Activated gamma-delta T cell (primary cell): ENCODE measurements around the gene PXK.

Experiments
- DNase-seq: peaks from one replicate; lab custom pipeline; 2025; lab: John Stamatoyannopoulos, UW

PXK gene

DNA sequence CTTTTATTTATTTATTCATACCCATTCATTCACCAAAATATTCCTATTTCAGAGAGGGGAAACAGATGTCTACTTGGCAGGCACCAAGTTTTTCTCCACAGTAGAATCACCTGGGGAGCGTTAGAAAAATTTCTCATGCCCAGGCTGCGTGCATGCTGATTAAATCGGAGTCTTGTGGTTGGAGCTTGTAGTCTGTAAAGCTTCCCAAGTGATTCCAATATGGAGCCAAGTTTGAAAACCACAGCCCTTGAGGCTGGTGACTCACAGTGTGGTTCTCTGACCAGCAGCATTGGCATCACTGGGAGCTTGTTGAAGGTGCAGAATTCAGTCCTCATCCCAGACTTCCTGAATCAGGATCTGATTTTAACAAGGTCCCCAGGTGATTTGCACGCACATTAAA lies 51.2 kb downstream of the PXK start:
- no peak for DNase-seq

DNA sequence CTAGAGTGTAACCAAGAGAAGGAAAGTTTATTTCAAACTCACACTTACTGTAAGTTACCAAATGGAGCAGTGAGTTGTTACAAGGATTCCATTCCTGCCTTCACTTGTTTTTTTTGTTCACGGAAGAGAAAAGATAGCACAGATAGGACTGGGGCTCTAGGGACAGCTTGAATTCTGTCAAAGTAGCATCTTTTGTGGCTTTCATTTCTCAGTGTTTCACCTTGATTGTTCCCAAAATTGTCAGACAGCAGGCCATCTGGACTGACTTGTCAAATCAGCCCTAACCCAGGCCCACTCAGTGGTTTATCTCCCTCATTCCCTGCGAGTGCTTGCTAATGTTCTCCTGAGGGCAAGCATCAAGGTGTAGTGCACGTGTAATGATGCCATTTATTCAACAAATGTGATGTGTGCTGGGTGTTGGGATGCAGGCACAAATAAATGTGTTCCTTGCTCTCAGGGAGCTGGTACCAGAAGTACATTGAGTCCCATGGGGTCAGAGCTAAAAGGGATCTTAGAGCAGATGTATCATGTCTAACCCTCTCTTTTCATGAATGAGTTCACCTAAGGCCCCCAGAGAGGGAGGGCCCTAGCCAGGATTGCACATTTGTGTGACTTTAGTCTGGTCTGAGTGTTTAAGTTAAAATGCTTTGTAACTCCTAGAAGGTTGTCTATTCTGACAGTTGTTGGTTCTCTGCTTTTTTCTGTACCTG lies 51.8 kb downstream of the PXK start:
- no peak for DNase-seq

DNA sequence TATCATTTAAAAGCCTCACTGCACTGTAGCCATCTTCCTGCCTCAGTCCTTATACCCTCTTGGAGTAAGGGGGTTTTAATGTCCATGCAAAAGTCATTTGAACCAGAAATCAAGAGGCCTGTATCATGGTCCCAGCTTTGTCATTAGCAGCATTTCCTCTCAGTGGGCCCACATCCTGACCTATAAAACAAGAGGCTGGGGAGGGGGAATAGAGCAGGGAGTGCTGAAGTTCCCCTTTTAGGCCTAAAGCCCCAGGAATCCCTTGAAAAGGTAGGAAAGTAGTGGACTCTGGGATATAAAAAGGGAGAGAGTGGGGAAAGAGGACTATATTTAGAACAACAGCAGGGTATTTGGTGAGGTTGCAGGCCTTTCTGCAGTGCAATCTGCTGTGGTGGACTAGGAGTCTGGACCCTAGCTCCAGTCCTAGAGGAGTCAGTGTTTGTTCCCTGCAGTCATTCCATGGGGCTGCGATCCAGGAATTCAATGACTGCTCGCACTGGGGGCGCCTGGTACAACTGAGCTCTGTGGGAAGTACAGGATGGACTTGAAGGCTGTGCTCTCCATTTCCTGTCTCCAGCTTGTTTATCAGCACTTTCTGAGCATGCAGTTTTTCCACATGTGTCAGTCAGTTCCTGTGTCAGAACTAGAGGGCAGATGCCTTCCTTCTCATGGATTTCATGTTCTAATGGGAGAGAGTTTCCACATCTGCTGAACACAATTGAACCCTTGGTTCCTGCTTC lies 54.1 kb downstream of the PXK start:
- DNase-seq: no peak

DNA sequence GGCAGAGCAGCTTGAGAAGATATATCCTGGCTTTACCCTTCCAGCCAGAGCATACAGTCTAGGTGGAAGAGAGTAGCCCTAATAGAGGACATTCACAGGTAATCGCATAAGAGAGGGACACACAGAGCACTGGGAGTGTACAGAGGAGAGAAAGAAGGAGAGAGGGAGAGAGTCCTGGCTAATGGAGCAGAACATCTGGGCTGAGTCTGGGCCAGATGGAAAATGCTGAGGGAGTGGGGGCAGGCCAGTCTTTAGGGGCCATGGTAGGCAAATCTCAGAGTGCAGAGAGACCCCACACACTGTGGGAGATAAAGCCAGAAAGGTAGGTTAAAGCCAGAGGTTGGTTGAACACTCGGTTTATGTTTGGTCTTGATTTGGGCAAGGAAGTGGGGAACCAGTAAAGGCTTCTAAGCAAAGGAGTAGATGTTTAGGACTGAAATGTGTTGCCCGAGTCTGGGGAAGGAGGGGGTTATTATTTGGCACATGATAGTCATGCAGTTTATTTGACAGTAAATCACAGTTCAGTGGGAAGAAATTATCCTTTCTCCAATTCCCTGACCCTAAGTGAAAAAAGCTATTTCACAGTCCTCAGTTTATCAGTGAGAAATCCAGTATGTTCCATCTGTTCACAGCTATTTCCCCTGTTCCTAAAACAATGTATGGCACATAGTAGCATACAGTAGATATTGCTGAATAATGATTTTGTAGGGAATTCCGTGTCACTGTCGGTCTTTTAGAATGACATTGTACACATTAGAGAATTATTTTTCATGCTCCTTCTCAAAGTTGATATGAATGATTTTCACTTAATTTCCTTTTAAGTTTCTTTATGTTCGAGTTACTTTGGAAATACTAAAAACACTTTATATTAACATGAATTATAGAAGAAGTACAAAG lies 55.2 kb downstream of the PXK start:
- no peak for DNase-seq

DNA sequence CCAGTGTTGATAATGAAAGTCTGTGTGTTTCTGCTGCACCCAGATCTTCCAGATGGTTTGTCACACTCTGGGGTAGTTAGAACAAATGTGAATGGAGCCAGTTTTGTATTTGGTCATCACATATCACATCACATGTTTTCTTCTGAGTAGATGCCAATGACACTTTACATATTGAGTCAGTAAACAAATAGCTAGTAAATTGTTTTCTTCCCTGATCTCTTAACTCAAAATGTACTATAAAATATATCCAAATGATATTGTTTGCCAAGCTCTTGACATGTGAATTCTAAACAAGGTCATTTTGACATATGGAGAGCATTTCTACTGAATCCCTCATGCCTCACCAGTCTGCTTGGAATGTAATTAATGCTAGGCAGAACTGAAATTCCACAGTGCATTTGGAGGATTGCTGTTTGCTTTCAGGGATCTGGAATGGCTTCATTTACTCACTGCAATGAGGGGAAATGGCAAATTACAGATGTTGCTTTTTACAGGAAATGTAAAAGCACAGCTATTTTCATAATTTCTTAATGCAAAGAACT lies 55.9 kb downstream of the PXK start:
- DNase-seq: no peak

DNA sequence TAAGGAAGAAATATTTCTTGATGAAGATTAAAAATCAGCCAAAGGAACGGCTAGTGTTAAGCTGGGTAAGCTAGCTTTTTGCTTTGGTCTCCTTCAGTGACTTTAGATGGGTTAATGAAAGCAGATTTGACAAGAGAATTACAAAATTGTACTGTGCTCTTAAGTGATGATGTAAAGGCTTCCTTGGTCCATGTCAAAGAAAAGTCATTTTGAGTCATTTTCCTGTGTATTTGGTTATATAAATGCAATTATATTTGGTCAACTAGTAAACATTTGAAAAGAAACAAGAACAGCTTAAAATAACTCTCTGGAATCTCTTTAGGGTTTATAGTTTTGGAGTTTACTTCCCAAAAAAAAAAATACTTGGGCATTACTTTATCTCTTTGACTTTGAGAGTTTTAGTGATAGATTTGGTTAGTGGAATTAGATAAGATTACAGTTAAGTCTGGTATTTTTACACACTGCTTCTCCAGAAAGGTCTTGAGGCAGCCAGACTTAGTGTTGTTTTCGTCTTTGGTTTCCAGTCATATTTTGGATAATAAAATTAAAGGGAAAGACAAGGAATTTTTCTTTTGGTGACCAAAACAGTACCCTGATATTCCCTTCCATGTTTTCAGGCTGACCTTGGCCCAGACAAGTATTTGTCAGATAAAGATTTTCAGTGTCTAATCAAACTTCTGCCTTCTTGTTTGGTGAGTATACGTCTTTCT lies 58.6 kb downstream of the PXK start:
- DNase-seq: no peak

DNA sequence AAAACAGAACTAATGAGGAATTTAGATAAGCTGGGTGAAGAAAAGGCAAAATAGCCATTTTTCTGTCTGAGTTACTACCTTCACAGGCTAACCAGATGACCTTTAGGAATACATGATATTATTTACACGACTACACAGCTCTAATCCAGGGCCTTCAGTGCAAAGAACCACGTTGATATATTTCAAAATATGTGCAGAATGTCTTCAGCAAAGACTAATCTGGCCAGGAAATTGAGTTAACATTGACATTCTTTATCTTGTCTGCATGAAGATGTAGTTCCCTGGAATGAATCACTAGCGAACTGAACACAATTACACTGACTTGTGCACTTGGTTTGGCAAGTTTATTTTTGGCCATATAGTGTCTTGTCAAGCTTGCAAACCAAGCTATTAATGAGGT lies 59.5 kb downstream of the PXK start:
- no peak for DNase-seq

DNA sequence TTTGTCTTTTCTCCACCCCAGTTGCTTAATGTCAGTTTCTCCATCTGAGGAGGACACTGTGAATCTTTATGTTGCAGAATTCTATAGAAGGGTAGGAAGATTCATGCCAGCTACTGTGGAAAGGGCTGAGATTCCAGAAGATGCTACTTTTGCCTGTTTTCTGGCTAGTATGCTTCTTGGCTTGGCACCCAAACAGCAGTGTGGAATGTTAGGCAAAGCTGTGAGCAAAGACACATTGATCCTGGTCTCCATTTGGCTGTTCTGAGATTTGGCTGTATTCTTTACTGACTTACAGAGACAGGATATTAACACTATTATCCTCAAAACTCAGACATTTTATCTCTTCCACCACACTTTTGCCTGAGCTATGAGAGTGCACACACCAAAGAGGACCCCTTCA lies 61.6 kb downstream of the PXK start:
- no peak for DNase-seq

DNA sequence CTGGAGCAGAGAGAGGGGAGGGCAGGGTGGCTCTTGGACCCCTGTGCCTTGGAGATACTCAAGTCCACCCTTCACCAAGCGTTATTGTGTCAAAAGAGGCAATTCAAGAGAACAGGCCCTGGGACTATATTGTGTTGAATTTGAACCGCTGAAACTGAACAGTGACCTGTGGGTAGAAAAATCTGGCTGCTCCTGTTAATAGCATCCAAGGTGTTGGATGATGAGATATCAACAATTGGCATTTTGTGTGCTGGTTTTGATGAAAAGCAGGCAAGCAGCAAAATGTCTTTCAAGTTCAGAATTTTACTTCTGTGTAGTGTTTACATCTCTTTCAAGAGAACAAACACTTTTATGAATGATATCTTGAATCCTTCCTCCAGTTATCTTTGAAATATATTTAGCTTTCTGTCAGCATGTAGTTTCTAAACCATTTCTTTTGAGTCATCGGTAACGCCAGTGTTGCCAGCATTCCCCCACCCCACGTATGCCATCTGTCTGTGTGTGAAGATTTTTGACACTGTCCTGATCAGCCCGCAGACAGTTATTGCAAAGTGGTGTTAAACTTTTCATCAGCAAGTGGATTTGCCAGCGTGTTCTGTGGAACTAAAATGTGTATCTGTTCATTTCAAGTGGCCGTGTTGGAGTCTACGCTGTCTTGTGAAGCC lies 66.1 kb downstream of the PXK start:
- DNase-seq: no peak

DNA sequence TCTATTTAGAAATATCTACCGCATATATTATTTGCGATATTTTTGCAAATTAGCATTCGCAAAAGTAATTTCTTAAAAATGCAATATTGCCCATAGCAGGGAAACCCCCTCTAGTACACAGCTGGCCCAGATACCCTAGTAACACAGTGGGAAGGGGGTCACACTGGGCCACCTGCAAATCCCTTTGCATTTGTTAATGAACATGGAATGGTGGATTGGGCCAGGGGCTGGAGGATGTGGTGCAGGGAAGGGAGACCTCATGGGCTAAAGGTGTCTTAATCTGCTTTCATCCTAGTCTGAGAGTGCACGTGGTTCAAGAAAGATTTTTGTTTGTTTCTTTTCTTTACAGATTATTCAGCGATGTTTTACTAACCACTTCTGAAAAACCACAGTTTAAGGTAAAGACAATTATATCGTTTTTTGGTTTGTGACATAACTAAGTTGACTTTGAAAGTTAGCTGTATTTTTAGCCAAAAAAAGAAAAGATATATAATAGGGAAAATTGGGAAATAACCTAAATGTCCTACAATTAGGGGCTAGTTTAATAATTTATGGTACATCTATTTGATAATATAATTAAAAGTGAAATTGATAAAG lies 70.9 kb downstream of the PXK start:
- no peak for DNase-seq

DNA sequence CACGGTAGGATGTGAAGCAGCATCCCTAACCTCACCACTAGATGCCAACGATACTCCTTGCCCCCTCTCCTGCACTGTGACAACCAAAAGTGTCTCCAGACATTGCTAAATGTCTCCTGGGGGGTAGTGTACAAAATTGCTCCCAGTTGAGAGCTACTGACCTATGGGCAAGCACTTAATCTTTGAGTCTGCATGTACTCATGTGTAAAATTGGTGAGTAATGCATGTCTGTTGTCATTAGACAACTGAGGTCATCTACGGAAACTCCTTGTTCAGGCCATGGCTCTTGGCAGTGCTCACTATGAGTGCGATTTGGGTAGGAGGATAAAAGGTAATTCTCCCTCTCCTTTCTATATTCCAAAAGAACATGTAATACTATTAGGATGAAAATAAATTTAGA lies 71.7 kb downstream of the PXK start:
- DNase-seq: no peak

DNA sequence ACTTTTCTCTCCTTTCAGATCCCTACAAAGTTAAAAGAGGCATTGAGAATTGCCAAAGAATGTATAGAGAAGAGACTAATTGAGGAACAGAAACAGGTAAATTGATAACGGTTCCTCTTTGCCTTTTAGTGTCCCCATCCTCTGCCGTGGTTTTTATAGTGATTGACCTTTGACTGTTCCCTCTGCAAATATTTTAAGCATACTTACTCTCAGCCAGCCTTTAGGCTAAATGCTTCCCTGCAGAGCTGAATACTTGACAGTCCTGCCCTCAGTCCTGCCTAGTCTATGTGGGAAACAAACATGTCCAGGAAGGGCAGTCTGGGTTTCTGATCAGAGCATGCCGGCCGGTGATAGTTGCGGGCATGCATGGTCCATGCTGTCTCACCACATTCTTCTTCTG lies 76.2 kb downstream of the PXK start:
- DNase-seq: no peak

DNA sequence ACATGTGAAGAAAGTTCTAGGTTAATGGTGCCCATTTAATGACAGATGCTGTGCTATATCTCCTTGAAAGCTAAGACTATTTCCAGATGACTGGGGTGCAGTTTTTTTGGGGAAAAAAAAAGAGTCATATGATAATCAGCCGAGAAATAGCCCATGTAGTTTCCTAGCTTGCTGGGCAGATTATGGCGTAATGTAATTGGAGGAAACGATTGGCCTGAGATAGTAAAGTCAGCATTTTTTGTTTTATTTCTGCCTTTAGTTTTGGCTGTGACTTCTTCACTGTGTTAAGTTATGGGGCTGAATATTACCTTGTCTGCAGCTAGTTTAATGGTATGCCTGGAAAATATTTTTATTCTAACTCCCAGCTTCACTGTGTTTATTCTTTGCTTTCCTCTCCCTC lies 77.0 kb downstream of the PXK start:
- DNase-seq: no peak

DNA sequence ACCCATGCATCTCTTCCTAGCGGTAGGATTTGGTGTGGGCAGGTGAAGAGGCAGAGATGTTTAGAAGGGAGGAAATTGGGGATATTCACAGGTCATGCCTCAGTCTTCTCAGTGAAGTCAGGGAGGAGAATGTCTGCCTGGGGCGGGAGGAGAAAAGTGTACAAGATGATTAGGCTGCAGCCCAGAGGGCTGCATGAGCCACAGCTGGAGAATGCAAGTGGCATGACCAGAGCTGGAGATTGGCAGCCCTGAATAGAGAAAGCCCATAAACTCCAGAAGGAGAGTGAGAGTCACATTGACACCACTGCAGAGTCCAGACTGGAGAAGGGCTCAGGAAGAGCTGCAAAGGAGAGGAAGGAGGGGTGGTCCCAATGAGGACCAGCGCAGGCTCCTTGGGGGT lies 78.3 kb downstream of the PXK start:
- DNase-seq: no peak

DNA sequence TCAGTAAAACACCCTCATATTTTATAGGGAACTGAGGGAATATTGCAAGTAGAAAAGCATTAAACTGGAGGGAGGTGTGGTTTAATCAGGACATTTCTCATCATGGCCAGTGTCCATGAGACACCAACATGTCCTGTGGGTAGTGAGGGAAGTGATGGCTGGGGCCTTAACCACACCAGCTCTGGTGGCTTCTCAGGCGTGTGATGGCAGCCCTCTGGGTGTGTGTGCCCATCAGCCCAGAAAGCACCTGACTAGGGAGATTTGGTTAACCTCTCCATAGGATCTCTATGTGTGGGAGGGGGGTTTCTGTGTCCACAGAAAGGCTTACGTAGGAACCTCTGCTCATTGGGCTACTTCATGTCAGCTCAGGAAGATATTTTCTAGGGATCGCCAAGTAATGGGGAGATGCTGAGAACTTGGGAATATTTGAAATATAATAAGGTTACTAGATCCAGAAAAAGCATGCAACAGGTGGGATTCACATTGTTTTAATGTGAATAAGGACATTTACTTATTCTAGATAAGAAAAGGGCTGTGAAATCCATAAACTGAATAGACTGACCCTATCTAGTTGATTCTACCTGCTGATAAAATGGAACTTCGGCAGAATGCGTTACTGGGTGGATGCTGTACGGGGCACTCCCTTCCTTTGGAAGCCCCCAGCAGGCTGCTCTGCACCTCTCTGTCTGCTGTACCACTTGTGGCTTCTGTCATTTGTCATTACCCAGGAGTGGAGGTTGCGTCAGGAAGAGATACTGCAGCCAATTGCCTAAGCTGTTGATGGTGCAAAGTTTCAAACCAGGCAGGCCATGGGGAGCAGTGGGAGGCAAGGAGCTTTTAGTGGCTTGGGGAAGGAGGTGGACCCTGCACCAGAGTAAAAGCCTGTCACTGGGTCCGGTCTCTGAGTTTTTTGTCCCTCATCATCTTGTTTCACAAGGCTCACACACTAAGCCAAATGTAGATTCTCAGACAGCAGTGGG lies 79.4 kb downstream of the PXK start:
- DNase-seq: no peak

DNA sequence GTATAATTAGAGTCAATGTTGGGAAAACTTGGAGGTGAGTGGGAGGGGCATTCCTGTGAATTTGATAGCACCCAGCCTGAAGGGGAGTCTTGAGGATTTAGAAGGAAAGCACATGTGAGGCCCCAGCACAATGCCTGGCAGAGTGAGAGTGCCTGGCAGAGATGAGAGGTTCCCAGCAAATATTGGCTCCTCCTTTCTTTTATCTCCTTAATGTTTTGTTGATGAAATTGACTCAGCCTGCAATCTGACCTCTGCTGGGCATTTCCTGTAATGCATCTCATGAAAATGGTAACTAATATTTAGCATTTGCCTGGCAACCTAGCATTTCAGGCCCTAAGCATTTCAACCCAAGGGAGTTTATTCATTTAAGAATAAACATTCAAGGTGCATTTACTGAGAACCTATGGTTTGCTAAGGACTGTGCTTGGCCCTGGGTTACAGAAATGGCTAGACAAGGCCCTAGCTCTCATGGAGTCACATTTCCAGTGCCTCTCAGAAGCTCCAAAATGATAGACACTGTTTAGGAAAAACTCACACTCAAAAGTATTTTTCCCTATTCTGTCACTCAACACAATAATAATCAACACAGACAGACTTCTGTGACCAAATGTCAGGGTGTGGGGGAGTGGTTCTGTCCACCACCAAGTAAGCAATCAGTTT lies 82.0 kb downstream of the PXK start:
- DNase-seq: no peak

DNA sequence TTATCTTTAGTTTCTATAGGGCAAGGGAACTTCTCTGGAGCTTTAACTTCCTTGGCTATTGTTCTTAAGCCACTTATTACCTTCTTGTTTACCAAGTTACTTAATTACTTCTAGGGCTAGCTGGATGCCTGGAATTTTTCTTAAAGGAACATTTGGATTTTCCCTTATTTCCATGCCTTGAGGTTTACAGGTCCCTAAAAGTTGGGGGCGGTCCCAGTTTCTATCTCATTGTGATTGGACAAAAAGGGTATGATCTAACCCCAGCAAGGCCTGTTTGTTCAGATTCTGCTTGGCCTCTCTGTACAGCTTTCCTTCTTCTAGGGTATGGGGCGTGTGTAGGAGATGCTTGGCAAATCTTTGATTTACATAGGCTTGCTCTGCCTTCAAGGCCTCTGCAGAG lies 83.5 kb downstream of the PXK start:
- DNase-seq: no peak

DNA sequence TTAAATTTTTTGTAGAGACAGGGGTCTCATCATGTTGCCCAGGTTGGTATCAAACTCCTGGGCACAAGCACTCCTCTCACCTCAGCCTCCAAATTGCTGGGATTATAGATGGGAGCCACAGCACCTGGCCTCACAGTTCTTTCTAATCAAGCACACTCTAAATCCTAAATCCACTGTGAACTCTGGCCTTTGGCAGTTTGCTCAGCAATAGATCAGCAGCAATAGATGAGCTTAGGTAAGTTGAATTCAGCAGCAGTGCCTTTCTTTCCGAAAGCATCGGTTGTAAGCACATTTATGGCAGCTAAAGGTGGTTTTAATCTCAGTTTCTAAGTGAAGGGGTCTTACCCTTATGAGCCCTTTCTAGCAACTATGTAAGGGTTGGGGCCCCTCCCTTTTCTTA lies 84.4 kb downstream of the PXK start:
- DNase-seq: no peak

DNA sequence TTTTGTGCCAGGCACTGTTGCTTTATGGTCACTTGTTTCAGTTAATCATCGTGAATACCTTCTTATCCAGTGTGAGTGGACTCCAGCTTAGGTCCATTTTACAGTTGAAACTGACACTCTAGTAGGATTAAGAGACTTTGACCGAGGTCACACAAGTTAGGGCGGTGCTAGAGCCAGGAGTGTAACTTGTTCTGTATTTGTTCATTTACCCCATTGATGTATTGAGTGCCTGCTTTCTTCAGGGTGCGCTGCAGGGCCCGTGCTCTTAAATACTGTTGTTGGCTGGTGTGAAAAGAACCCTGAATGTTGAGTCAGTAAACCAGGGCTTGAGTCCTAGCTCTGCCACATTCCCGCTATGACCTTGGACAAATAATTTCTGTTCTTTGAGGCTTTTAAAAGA lies 85.5 kb downstream of the PXK start:
- no peak for DNase-seq
